GM21717 (cell line): ENCODE results near the gene PTH.

Experiments
- ATAC-seq: cut with Tn5 transposase; IDR thresholded peaks from one replicate; pipeline ENCODE4 v1.9.1; 2021; ENCODE audit warnings: mild to moderate bottlenecking, moderate library complexity; ENCODE audit not compliant: unreplicated experiment

Gene PTH

DNA sequence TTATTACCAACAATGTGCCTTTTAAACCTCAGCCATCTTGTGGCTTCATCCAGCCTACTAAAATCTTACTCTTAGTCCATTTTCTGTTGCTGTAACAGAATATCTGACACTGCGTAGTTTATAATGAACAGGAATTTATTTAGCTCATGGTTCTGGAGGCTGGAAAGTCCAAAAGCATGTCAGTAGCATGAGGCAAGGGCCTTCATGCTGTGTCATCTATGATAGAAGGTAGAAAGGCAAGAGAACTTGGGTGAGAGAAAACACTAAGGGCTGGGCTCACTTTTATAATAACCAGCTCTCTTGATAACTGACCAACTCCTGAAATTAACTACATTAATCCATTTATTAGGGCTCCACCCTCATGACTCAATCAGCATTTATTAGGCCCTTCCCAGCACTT, 46.3 kb downstream of the PTH start:
- ATAC-seq = no peak

DNA sequence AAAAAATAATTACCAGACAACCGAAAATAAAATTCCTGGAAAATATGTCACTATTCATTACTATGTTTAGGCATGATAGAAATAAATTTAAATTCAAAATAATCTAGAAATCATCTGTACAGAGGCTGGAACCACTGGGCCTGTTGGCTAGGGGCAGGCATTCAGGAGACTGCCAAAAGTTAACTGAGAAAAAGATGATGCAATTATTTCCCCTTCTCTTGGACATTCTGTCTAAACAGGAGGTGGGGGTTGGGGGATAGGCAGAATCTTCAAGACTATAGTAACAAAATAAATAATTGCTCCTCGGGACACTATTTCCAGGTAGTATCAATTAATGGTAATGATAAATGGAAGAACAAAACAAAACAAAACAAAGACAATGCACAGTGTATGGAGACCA, 46.9 kb downstream of the PTH start:
- ATAC-seq = no peak

DNA sequence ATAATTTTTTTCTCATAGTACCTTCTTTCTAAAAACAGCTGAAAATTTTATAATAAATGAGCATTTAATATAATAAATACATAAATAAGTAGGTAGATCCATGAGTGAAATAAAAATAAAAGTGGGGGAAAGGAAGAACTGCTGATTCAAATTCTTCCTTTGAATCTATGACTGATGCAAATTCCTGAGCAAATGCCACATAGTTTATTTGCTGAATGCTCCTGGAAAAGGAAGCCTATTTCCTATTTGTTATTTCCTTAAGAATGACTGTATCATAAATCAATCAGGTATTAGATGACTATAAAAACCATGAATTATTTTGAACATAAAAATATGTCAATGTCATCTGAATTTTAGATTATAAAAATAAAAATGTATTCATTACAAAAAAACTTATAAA, 49.4 kb downstream of the PTH start:
- no peak for ATAC-seq

DNA sequence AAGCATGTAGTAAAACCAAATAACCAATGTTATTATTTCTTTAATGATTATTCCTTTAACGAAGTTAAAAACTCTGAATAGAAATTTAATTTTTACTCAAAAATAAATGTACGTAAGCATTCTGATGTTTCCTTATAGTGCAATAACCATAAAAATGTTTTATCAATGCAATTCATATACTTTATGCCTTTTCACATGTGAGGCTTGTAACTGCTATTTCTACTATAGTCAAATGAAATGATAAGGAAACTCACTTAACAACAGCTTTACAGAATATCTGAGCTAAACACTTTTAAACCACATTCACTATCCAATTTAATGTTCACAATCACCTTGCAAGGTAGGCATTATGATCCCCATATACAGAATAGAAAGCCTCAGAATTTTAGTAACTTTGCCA, 50.2 kb downstream of the PTH start:
- no peak for ATAC-seq
